Measurements from ENCODE around the gene ACO2.
"Not testable (repeated sequence)": the region's sequence is repeated elsewhere in the genome, so short reads cannot be mapped to it uniquely, and the experiment has no call there.

The ACO2 gene

DNA sequence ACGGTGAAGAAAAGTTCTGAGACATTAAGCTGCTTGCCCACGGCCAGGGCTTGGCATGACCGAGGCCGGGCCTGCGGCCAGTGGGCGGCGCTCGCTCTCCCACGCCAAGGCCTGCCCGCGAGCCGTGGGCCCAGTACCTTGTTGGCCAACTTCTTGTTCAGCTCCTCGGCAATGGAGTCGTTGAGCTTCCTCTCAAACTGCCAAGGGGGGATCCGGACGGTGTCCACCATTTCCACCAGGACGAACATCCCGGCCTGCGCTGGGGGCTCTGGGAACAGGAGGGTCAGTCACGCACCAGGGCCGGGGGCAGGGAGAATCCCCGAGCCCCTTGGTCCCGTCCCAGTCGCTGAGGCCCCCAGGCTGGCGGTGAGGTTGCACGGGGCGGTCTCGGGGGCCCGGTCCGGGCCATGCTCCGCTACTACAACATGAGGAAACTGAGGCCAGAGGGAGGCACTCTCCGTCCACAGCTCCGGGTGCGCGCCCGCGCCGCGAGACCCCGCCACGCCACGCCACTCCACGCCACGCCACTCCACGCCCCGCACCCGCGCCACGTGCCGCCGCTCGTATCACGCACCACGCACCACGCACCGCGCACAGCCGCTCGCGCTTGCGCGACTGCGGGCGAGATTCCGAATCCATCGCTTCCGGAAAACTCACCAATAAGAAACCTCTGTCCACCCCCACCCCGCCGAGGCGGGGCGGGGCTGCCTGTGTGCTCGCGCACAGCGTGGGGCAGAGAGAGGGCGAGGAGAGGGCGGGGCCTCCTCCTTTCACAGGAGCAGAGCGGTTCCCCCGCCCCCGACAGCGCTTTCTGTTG lies 75.1 kb downstream of the ACO2 start, which contains the start of gene POLR3H:
Gene POLR3H, minus strand, starts transcription at position 617 of the 817 bp plus-strand sequence. Its CDS starts 369 bp downstream, at position 248.
- DNase-seq, result peak; percentile 97

DNA sequence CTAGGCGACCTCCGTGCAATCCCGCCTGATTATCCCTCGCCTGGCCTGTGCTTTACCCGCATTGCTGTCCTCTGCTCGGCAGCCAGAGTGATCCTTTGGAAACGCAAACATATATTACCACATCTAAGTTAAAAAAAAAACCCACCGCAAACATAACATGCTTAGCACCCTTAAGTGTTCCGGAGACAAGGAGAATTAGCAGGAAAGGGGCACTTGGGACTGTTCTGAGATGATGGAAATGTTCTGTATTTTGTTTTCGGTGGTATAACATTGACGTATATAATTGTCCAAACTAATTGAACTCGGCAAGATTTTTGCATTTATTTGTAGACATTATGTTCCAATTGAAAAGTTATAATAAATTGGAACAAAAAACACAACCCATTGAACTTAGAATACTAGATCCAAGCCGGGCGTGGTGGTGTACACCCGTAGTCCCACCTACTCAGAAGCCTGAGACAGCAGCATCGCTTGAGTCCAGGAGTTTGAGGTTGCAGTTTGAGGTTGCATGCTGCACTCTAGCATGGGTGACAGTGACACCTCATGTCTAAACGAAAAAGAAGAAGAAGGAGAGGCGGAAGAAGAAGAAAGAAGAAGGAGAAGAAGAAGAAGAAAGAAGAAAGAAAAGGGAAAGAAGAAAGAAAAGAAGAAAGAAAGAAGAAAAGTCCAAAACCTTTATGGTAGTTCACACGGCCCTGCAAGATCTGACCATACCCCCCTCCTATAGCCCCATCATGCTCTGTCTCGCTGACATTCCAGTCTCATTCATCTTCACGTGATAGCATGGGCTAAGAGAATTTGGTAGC lies 76.0 kb downstream of the ACO2 start:
- no peak for DNase-seq

DNA sequence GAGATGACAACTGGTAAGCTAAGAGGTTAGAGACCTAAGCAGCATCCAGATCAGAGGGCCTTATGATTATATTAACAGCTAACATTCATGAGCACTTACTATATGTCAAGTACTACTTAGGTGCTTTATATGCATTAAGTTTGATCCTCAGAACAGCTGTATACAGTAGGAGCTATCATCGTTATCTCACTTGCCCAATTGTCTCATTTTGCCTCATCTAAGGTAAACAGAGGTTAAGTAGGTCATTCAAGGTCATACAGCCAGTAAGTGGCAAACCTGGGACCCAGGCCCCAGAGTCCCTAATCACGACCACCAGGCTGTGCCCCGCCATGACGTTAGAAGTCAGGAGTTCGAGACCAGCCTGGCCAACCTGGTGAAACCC lies 79.9 kb downstream of the ACO2 start:
- no peak for DNase-seq

DNA sequence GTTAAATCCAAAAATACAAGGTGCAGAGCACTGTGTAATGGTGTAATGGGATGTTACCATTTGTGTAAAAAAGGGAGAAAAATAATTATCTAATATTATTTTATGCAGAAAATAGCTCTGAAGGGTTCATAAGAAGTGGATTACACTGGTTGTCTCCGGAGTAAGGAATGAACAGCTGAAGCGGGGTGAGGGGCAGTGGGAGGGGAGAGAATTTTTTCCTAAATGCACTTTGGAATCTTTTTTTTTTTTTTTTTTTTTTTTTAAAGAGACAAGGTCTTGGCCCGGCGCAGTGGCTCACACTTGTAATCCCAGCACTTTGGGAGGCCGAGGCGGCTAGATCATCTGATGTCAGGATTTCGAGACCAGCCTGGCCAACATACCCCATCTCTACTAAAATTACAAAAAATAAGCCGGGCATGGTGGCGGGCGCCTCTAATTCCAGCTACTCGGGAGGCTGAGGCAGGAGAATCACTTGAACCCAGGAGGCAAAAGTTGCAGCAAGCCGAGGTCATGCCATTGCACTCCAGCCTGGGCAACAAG lies 82.1 kb downstream of the ACO2 start:
- no peak for DNase-seq

DNA sequence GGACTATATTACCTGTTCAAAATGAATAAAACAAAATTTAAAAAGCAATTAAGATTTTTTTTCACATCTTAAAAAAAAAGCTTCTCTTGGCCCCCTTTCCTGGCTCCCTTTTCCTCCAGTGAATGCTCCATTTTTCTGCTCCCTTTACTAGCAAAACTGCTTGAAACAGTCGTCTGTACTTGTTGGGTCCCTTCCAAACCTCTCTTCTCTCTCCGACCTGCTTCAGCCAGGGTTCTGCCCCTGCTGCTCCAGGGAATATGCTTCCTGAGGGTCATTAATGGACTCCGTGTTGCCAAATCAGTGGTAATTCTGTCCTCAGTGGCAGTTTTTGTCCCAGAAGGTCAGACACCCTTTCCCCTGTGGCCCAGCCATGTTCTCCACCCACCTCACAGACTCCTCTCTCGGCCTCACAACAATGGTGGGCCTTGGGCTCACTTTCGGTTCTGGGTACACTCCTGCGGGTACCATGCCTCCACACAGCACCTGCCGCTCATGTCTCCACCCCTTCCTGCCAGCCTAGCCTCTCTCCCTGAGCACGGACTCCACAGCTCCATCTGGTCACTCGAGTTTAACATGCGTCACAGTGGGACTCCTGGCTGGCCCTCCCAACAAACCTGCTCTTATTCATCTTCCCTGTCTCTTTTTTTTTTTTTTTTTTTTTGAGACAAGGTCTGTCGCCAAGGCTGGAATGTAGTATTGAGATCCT lies 83.1 kb downstream of the ACO2 start:
- DNase-seq, result no peak

DNA sequence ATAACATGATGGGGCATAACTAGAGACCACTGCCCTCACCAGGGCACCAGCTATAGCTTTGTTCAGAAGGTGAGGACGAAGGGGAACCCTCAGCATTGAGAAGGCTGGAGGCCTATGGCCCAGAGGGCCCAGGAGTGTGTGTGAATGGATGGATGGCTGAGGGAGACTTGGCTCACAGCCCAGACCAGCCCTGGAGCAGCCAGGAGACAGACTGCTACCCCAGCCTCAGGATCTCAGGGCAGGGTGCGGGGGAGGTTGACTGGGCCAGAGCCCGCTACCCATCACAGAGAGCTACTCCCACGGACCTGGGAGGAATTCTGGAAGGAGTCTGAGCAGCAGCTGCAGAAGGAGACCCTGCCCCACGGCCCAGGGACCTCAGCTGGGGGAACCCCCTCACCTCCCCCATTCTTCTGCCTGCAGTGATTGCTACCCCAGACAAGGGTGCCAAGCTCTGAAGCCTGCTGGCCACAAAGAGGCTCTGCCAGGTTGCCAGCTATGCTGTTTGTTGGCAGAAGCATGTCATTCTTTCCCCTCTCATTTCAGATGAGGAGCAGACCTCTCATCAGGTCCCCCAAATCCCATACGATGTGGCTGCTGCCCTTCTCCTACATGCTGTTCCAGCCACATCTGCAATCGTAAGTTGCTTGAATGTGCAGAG lies 86.5 kb downstream of the ACO2 start:
- DNase-seq, result no peak

DNA sequence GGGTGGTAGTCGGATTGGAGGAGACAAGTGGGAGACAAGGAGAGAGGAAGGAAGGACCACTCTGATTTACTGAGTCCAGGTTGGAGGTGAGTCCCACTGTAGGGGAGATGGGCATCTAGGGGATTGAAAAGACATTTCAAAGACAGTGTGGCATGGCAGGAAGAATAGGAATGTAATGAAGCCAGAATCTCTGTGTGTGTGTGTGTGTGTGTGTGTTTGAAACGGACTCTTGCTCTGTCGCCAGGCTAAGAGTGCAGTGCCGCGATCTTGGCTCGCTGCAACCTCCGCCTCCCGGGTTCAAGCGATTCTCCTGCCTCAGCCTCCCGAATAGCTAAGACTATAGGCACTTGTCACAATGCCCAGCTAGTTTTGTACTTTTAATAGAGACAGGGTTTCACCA lies 87.6 kb downstream of the ACO2 start:
- no peak for DNase-seq

DNA sequence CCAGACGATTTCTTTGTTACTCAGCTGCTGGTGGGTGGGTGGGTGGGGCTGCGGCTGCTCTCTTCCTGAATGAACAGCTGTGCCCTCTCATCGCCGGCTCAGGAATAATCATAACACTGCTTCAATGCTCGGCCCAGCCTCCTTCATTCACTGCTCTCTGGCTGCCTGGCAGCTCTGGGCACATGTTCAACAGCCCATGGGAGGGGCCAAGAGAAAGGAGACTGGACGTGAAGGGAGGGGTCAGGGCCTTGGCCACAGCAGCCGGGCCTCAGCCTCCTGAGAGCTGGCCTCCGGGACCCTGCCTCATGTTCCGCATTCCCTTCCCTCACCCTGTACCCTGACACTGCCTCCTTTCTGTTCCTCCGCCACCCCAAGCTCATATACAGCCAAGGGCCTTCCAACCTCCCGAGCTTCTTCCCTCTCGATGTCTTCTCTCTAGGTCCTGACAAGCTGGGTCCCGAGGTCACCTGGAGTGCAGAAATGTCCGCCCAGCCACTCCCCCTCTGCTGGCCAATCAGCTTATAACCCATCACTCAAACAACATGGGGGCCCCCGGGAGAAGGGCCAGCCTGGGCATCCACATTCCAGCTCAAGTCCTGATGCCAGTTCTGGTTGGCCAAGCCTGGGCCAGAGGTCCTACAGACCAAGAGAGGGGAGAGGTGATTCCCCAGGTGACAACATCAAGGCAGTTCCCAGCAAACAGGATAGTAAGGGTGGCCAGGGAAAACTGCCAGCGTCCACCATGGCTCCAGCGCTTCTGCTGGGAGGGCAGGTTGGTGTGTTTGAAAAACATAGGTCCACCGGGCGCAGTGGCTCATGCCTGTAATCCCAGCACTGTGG lies 88.7 kb downstream of the ACO2 start:
- no peak for DNase-seq

DNA sequence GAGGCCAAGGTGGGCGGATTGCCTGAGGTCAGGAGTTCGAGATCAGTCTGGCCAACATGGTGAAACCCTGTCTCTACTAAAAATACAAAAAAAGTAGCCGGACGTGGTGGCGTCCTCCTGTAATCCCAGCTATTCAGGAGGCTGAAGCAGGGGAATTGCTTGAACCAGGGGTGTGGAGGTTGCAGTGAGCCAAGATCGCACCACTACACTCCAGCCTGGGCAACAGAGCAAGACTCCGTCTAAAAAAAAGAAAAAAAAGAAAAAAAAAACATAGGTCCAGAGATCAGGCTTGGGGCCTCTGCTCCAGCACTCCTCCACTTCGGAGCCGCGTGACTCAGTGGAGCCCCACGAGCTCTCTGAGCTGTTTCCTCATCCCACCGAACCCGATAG lies 89.3 kb downstream of the ACO2 start:
- DNase-seq, result not testable (repeated sequence)

DNA sequence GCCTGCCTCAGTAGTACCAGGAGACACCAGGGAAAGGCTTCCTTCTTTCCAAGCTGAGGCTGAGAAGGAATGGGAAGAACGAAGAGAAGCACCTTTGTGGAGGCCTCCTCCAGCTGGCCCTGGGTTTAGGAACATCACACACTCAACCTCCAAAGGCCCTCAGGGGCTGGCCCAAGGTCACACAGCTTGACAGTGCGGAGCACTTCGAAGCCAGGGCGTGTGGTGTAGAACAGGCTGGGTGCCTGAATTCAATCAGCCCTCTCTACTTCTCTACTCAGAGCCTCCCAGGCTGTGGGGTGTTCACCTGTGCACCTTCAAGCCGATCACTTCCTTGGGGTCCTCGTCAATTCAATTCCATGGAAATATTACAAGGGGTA lies 91.2 kb downstream of the ACO2 start:
- no peak for DNase-seq

DNA sequence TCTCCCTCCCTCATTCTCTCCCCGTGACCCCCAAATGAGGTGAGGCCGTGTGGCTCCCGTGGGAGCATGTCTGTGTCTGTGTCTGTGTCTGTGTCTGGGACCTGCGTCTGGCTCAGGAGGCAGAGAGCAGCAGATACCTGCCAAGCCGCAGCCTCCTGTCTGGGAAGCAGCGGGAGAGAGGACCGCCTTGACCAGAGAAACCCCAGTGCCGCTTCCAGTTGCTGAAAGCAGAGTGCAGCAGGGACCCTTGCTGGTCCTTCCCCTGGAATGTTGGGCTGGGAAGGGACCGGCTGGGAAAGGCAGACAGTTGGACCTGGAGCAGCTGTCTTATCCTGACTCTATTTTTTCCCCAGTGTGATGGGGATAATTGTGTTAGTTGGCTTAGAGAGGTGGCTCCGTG lies 92.4 kb downstream of the ACO2 start:
- DNase-seq, result no peak

DNA sequence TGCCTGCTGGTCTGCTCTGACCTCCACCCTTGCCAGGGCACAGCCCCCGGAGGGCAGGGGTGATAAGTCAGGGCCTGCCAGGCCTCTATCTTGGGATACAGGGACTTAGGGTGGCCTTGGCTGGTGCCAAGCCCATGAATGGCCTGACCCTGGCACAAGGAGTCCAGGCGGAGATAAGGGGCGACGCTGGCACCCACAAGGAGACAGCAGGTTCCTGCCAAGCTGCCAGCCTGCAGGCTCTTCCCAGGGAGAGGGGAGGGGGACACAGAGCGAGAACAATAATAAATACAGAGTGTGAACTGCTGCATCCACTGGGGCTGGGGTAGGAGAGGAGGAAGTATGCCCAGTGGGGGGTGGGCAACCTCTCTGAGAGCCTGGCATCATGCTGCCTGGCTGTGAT lies 92.9 kb downstream of the ACO2 start:
- no peak for DNase-seq

DNA sequence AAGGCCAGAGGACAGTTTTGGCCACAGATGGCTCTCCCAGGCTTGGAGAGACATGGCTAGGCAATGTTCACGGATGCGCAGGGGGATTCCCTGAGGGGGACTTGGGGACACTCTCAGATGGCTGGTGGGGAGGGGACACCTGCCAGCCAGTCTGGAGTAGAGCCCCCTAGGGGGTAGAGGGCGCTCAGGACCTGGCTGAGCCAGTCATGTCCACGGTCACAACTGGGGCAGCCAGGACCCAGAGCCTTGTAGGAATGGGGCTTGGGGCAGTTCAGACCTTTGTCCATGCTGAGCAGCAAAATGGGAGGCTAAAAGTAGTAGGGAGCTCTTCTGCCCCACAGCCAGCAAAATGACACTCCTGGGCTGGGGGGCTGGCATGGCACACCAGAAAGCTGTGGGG lies 93.5 kb downstream of the ACO2 start:
- DNase-seq, result no peak

DNA sequence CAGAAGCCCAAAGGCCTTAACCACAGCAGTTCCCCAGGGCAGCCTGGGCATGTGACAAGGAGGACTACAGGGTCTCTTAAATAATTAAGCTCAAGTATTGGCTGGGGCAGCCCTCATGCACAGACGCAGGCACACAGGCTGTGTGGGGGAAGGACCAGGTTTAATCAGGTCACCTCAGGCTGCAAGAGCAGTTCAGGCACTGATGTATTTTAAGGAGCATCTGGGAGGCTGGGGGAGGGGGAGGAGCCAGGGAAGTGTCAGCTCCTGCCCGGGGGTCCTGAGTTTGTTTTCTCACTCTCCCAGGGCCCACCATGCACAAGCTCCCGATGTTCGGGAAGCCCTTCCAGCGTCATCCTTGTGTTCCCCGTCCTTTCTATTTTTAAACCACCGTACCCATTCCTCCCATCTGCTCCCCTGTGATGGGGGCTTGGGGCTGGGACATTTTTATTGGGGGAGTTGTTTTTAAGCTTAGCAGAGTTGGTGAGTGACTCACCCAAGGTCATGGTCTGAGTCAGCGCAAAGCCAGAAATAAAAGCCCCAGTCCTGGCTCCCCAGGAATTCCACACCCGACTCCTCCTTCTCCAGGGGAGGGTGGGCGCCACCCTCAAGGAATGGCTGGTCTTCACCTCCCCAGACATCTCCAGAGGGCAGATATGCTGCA lies 94.3 kb downstream of the ACO2 start:
- DNase-seq, result no peak

DNA sequence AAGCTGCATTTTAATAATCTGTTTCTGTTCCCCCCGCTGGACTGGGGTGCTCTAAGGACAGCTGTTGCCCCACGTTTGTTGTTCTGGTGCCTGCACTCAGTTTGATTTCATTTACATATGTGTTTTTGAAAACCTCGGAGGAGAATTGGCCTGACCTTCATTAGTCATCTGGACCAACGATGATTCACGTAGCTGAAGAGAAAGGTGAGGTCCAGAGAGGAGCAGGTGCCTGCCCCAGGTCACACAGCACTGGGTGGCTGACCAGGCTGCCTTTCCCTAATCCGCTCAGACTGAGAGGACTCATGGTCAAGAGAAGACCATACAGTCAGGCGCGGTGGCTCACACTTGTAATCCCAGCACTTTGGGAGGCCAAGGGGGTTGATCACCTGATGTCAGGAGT lies 95.6 kb downstream of the ACO2 start:
- no peak for DNase-seq

DNA sequence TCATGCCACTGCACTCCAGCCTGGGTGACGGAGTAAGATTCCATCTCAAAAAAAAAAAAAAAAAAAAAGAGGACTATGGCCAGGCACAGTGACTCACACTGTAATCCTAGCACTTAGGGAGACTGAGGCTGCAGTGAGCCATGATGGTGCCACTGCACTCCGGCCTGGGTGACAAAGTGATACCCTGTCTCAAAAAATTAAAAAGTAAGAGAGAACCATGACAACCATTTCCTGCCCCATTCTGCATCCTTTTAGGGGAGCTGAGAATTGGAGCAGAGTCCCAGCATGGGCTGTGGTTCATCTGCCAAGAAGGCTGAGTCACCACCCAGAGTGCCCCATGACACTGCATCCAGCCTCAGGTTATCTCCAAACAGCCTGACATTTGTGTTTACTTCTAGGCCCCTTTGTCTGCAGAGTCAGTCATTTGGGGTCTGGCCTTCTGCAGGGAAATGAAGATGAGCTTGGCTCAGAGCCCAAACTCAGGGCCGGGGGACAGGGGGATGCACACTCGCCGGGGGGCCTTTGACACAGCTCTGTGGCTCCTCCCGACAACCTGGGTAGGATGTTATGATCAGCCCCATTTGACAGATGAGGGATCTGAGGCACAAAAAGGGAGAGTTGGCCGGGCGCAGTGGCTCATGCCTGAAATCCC lies 96.6 kb downstream of the ACO2 start:
- DNase-seq, result no peak

DNA sequence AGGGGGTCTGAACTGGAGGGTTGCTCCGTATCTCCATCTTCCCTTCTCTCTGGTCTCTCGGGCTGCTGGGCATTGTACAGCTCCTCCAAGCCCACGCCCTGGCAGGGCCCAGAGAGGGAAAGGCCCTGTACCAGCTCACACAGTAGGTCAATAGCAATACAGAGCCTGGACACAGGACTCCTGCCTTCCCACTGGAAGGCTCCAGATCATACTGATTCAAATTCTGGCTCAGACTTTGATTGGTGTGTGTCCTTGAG lies 98.5 kb downstream of the ACO2 start:
- no peak for DNase-seq

DNA sequence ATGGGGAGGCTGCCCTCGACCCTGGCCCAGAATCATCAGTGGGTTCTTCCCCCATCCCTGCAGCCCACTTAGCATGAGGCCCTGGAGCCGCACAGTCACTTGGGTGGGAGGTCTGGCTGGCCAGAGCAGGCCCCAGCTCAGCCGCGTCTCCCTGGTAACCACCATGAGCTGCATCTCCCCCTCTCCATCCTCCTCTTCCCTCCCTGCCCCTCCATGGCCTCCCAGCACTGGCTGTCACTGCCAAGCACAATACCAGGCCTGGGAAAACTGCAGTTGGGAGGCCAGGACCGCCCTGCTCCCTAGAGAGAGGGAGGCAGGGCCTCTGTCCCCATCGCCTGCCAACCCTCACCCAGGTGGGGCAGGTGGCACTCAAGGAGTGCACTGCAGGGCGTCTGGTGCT lies 99.9 kb downstream of the ACO2 start:
- DNase-seq, result no peak

DNA sequence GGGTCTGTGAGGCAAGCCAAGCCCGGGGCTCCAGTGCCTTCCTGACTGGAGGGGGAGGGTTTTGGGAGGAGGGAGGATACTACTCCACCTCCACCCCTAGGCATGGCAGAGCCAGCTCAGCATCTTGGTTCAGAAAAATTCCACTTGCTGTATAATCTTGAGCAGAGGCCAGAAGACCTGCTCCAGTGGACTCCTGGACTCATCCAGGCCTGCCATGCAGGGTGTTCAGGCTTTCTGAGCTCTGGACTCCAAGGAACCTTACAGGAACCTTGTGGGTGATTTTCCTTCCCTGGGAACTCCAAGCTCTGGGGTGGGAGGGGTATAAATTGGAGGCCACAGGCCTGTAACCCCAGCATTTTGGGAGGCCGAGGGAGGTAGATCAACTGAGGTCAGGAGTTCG lies 101.3 kb downstream of the ACO2 start:
- DNase-seq, result no peak

DNA sequence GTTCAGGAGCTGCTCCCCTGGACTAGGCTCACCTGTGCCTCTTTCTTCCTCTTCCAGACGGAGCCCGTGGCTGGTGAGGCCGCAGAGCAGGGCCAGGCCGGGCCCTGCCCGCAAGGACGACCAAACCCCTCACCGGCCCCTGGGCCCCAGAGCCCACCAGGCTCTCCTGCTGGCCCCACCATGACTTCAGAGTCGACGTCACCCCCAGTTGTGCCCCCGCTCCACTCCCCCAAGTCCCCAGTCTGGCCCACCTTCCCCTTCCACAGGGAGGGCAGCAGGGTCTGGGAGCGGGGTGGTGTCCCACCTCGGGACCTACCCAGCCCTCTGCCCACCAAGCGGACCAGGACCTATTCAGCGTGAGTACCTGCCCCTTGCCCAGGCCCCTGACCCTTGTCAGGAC lies 102.9 kb downstream of the ACO2 start:
- no peak for DNase-seq

DNA sequence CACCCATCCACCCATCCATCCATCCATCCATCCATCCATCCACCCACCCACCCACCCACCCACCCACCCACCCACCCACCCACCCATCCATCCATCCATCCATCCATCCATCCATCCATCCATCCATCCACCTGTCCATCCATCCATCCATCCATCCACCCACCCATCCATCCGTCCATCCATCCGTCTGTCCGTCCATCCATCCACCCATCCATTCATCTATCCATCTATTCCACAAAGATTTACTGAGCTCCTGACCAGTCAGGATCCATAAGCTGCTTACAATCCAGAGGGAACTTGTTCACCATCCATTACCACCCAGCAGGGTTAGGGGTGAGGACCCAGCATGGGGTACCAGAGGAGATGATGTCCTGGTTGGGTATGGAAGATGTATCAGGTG lies 103.4 kb downstream of the ACO2 start:
- not testable (repeated sequence) for DNase-seq
